ENCODE results near the gene CAMKK2.

GRCh38 chr12:121227294-121227693 is 69.2 kb downstream of the CAMKK2 start:
- no peak for TF ChIP-seq FOXM1 (IDR thresholded peaks at IDR 0.05; ENCODE audit: borderline replicate concordance)
- no peak for TF ChIP-seq SP1 (IDR thresholded peaks at IDR 0.05)
- TF ChIP-seq NFRKB (IDR thresholded peaks at IDR 0.05) = no peak
- TF ChIP-seq ZNF384 (IDR thresholded peaks at IDR 0.05) = no peak
- no peak for TF ChIP-seq PKNOX1 (IDR thresholded peaks at IDR 0.05)
- TF ChIP-seq TARDBP (IDR thresholded peaks at IDR 0.05) = no peak
- no peak for TF ChIP-seq FOXK2 (IDR thresholded peaks at IDR 0.05)
- no peak for TF ChIP-seq ARNT (IDR thresholded peaks at IDR 0.05)

Measured in HEK293T (cell line).